ENCODE measurements around the gene KCNJ1.

DNA sequence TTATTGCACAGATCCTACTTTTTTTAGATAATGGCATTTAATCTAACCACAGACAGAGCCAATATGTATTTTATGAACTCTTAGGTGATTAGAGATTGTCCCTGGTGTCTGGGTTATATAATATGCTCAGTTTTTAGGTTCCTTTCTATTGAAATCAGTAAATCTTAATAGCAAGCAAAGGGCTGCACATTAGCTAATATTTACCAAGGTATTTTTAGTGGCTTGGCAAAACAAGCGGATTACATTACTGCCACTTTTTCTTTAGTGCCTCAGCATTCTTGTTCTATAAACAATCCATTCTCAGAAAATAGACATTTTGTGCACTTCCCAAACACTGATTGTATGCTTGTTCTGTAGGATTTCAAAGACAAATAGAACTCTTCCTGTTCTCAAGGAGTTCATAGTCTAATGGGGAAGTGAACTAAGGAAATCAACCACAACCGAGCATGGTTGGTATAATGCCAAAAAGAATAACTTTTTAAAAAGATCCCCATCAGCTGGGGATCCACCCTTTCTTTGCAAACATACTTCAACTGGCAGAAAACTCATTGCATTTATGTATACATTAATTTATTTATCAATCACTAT, 23.8 kb downstream of the KCNJ1 start:
- no peak for TF ChIP-seq CTCF (IDR thresholded peaks at IDR 0.05)
- TF ChIP-seq NFIC (IDR thresholded peaks at IDR 0.05; ENCODE audit: borderline replicate concordance), result no peak
- TF ChIP-seq, protein P1, sequence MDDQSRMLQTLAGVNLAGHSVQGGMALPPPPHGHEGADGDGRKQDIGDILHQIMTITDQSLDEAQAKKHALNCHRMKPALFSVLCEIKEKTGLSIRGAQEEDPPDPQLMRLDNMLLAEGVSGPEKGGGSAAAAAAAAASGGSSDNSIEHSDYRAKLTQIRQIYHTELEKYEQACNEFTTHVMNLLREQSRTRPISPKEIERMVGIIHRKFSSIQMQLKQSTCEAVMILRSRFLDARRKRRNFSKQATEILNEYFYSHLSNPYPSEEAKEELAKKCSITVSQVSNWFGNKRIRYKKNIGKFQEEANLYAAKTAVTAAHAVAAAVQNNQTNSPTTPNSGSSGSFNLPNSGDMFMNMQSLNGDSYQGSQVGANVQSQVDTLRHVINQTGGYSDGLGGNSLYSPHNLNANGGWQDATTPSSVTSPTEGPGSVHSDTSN (IDR thresholded peaks at IDR 0.05), result no peak
- TF ChIP-seq RFX5 (IDR thresholded peaks at IDR 0.05; ENCODE audit: low read length), result no peak
- no peak for TF ChIP-seq FOXM1 (IDR thresholded peaks at IDR 0.05; ENCODE audit: low read depth)
- TF ChIP-seq REST (IDR thresholded peaks at IDR 0.05; ENCODE audit: low read depth, low read length), result no peak
- no peak for TF ChIP-seq POLR2AphosphoS5 (IDR thresholded peaks at IDR 0.05; ENCODE audit: low read depth, low read length)
- TF ChIP-seq, protein P2, sequence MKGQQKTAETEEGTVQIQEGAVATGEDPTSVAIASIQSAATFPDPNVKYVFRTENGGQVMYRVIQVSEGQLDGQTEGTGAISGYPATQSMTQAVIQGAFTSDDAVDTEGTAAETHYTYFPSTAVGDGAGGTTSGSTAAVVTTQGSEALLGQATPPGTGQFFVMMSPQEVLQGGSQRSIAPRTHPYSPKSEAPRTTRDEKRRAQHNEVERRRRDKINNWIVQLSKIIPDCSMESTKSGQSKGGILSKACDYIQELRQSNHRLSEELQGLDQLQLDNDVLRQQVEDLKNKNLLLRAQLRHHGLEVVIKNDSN (IDR thresholded peaks at IDR 0.05; ENCODE audit: borderline replicate concordance, low read depth), result no peak
- TF ChIP-seq EP300 (IDR thresholded peaks at IDR 0.05; ENCODE audit: borderline replicate concordance in 1 of 2, low read depth in 1 of 2, low read length in 1 of 2), result no peak
- no peak for TF ChIP-seq RAD21 (IDR thresholded peaks at IDR 0.05; ENCODE audit: low read length)
- no peak for TF ChIP-seq JUND (IDR thresholded peaks at IDR 0.05)
- no peak for TF ChIP-seq YY1 (IDR thresholded peaks at IDR 0.05; ENCODE audit: low read depth)
